ENCODE data around the gene EYS.
"Not testable (repeated sequence)": the region's sequence is repeated elsewhere in the genome, so short reads cannot be mapped to it uniquely, and the experiment has no call there.

Gene EYS

GRCh38 chr6:64100702-64101303 lies 1606.2 kb downstream of the EYS start:
- no peak for ATAC-seq

GRCh38 chr6:64090352-64090751 lies 1616.7 kb downstream of the EYS start:
- ATAC-seq: no peak

GRCh38 chr6:64085126-64085525 lies 1621.9 kb downstream of the EYS start:
- no peak for ATAC-seq

GRCh38 chr6:64084185-64084663 lies 1622.8 kb downstream of the EYS start:
- no peak for ATAC-seq

- no peak for ATAC-seq
These were observed 1623.8 kb downstream of the EYS start for GRCh38 chr6:64083261-64083660.

GRCh38 chr6:64081453-64081852 lies 1625.6 kb downstream of the EYS start:
- no peak for ATAC-seq

GRCh38 chr6:64074981-64075380 lies 1632.0 kb downstream of the EYS start:
- ATAC-seq: no peak

- ATAC-seq: no peak
These were observed 1634.3 kb downstream of the EYS start for GRCh38 chr6:64072686-64073085.

- ATAC-seq: no peak
These were observed 1642.1 kb downstream of the EYS start for GRCh38 chr6:64064919-64065318.

- ATAC-seq: no peak
These were observed 1643.9 kb downstream of the EYS start for GRCh38 chr6:64062960-64063683.

GRCh38 chr6:64054861-64055260 lies 1652.2 kb downstream of the EYS start:
- ATAC-seq: no peak

- no peak for ATAC-seq
These were observed 1656.4 kb downstream of the EYS start for GRCh38 chr6:64050590-64050989.

GRCh38 chr6:64049736-64050135 lies 1657.3 kb downstream of the EYS start:
- no peak for ATAC-seq

GRCh38 chr6:64046746-64047208 lies 1660.2 kb downstream of the EYS start:
- no peak for ATAC-seq

GRCh38 chr6:64041373-64041772 lies 1665.7 kb downstream of the EYS start:
- ATAC-seq: no peak

GRCh38 chr6:64040113-64040512 lies 1666.9 kb downstream of the EYS start:
- ATAC-seq: no peak

GRCh38 chr6:64037427-64037826 lies 1669.6 kb downstream of the EYS start:
- no peak for ATAC-seq

GRCh38 chr6:64034910-64035655 lies 1671.9 kb downstream of the EYS start:
- ATAC-seq: no peak

GRCh38 chr6:64034291-64034690 lies 1672.7 kb downstream of the EYS start:
- ATAC-seq: no peak

- not testable (repeated sequence) for ATAC-seq
These were observed 1675.9 kb downstream of the EYS start for GRCh38 chr6:64030950-64031618.

GRCh38 chr6:64023693-64024092 lies 1683.3 kb downstream of the EYS start:
- no peak for ATAC-seq

- no peak for ATAC-seq
These were observed 1692.4 kb downstream of the EYS start for GRCh38 chr6:64014595-64014994.

- ATAC-seq: no peak
These were observed 1694.0 kb downstream of the EYS start for GRCh38 chr6:64013011-64013410.
